MG63 (cell line): ENCODE measurements around the gene CNKSR1. TPM values are rescaled to one million over a fixed set of nuclear protein-coding genes. Genes with fewer than 3 reads are reported as not detected.

ENCODE experiments used
- DNase-seq: peaks from one replicate; pipeline ENCODE4 v3.0.0-alpha.2; 2020
- H3K27me3 ChIP-seq: fragments of 250-450 bp; sonication (Bioruptor Pico); 2 replicates; pipeline ENCODE4 v1.5.1; 2020; ENCODE audit warnings: mild to moderate bottlenecking, moderate library complexity
- H3K36me3 ChIP-seq: fragments of 250-450 bp; sonication (Bioruptor Pico); 2 replicates; pipeline ENCODE4 v1.5.1; 2020; ENCODE audit warnings: mild to moderate bottlenecking, moderate library complexity
- H3K4me3 ChIP-seq: fragments of 250-450 bp; sonication (Bioruptor Pico); 2 replicates; pipeline ENCODE4 v1.5.1; 2020; ENCODE audit warnings: mild to moderate bottlenecking, moderate library complexity
- H3K9me3 ChIP-seq: fragments of 250-450 bp; sonication (Bioruptor Pico); 2 replicates; pipeline ENCODE4 v1.5.1; 2020; ENCODE audit warnings: mild to moderate bottlenecking, moderate library complexity
- total RNA-seq: library from RNA; depleted of rRNA; stranded (reverse); fragments of >200 nt; shearing (Covaris generic); gene quantifications from 2 replicates; pipeline ENCODE4 v1.2.3, GENCODE V29; 2014; ENCODE audit warnings: low replicate concordance

CNKSR1 gene
- total RNA-seq, 1 experiment from 2014 or later: not detected

DNA sequence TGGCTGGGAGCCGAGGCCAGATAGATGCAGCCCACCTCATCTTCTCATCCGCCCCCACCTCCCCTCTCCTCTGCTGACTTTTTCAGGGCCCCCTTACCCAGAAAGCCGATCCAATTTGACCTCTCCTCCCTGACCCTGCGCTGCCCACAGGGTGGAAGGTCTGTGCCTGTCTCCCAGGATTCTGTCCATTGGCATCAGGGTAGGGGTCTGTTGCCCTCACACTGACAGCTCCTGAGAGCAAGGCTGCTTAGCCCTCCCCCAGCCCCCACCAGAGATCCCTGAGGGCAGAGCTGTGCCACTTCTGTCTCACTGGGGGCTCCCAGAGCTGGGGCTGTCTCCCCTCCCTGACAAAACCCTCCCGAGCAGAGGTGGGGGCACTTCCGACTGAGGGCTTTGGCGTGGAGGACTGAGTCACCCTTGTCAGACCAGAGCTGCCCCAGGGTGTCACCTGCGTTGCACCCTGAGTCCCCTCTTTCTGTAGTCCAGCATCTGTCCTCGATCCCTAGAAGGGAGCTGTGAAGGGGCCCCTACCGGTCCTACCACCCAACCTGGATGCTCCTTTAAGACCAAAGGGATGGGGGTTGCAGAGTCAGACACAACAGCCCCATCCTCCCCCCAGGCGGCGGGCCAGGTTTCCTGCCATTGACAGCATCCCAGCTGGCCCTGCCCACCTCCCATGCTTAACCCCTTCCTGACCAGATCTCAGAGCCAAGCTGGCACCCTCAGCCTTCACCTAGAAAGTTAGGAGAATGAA is 20.8 kb upstream of the CNKSR1 start:
- DNase-seq: no peak
- H3K4me3 ChIP-seq: no peak overlapping the region
- H3K27me3 ChIP-seq: no peaks in the 10 kb centered on the region; the same call in 1 of the 2 replicates
- H3K36me3 ChIP-seq: no peaks in the 10 kb centered on the region
- H3K9me3 ChIP-seq: no peaks in the 10 kb centered on the region

DNA sequence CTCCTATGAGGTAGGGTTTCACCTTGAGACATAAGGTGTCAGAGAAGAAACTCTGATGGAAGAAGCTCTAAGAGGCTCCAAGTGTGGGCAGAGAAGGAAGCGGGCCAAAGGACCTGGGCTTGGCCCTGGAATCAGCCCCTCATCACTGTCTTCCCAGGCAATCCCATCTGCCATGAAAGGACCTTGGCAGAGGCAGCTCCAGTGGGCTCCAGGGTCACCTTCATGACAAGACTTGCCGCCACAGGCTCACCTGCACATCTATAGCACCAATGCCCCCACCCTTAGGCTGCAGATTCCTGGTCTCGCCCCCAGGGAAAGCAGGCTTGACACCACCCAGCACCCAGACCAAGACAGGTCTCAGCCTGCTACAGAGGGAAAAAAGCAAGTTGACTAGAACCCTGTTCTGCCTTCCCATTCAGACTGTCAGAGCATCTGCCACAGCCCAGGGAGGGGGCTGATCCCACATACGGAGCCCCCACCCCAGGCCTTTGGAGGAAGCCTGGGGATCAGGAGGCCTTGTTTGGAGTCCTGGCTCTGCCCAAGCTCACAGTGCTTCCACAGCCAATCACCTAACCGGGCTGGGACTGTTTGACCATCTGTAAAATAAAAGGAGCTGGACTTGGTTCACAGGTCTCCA is 18.9 kb upstream of the CNKSR1 start:
- Histone ChIP-seq H3K36me3 (no peaks in the 10 kb centered on the region), H3K9me3 (no peaks in the 10 kb centered on the region), H3K4me3 (no peak overlapping the region), H3K27me3 (no peaks in the 10 kb centered on the region)
- DNase-seq: no peak

- Histone ChIP-seq H3K36me3 (no peaks in the 10 kb centered on the region), H3K4me3 (no peak within 1 kb of the TSS), H3K27me3 (no peaks in the 10 kb centered on the region), H3K9me3 (no peaks in the 10 kb centered on the region)
- DNase-seq: no peak
Observed at GRCh38 chr1:26158908-26159742, 18.2 kb upstream of the CNKSR1 start, which contains the start of gene FAM110D. Gene FAM110D (plus strand): TSS chr1:26159079. CDS start chr1:26161292, 2,213 bp downstream.

DNA sequence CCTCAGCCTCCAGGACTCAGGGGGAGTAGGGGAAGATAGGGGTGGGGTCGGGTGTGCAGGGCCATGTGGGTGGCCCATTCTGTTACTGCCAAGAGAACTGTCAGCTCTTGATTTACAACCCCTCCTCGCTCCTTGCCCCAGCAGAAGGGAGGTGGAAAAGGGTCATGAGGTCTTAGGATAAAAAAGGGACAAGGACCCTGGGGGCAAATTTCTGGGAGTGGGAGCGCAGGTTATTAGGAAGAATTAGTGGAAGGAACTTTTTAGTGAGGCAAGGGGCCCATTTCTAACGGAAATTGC is 17.6 kb upstream of the CNKSR1 start:
- H3K4me3 ChIP-seq: no peak overlapping the region
- H3K9me3 ChIP-seq: no peaks in the 10 kb centered on the region
- no peaks in the 10 kb centered on the region for H3K27me3 ChIP-seq
- H3K36me3 ChIP-seq: no peaks in the 10 kb centered on the region
- DNase-seq: no peak

DNA sequence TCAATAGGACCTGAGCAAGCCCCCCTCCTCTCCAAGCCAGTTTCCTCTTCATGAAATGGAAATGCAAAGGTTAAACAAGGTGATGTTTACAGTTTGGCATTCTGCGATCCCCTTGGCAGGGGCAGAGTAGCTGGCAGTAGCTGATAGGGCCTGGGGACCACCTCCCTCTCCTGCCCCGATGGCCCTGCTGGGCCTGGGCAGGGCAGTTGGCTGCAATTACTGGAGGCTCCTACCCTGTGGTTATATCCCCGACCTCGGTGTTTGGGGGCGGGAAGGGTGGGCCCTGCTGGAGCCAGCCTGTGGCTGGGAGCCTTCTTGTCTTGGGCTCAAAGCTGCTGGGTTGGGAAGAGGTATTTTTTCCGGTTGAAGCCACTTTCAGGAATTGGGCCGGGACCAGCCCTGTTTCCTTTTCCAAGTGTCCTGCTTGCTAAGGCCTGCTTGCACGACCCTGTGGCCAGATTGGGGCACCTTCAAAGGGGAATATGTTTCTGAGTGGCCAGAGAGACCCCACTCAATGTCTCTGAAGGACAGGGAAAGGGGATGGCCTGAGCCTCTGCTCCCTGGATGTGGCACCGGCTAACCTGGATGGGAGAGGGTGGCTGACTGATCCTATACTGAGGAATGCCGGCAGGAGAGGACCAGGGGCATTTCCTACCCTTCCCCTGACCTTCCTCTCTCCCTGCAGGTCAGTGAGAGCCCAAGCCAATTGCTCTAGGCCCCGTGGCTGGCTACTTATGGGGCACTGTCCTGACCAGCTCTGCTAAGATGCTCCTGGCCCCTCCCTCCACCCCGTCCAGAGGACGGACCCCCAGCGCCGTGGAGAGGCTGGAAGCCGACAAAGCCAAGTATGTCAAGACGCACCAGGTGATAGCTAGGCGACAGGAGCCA is 16.5 kb upstream of the CNKSR1 start:
- Histone ChIP-seq H3K27me3 (no peaks in the 10 kb centered on the region), H3K4me3 (no peak overlapping the region), H3K9me3 (no peaks in the 10 kb centered on the region), H3K36me3 (no peaks in the 10 kb centered on the region)
- DNase-seq: no peak

DNA sequence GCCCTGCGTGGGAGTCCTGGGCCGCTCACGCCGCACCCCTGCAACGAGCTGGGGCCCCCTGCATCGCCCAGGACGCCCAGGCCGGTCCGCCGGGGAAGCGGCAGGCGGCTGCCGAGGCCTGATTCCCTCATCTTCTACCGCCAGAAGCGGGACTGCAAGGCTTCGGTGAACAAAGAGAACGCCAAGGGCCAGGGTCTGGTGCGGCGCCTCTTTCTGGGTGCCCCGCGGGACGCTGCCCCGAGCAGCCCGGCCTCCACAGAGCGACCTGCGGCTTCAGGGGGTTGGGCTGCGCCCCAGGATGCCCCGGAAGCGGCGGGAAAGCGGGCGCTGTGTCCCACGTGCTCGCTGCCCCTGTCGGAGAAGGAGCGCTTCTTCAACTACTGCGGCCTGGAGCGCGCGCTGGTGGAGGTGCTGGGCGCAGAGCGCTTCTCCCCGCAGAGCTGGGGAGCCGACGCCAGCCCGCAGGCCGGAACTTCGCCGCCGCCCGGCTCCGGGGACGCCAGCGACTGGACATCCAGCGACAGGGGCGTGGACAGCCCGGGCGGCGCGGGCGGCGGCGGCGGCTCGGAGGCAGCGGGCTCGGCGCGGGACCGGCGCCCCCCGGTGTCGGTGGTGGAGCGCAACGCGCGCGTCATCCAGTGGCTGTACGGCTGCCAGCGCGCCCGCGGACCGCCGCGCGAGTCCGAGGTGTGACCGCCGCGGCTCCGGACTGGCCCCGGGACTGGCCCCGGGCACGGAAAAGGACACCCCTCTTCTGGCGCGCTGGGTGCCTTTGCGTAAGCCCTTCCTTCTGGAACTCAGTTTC is 15.7 kb upstream of the CNKSR1 start:
- H3K36me3 ChIP-seq: no peaks in the 10 kb centered on the region
- no peaks in the 10 kb centered on the region for H3K27me3 ChIP-seq
- H3K4me3 ChIP-seq: peak overlapping the region; percentile 37
- H3K9me3 ChIP-seq: no peaks in the 10 kb centered on the region
- peak; percentile 47 for DNase-seq

DNA sequence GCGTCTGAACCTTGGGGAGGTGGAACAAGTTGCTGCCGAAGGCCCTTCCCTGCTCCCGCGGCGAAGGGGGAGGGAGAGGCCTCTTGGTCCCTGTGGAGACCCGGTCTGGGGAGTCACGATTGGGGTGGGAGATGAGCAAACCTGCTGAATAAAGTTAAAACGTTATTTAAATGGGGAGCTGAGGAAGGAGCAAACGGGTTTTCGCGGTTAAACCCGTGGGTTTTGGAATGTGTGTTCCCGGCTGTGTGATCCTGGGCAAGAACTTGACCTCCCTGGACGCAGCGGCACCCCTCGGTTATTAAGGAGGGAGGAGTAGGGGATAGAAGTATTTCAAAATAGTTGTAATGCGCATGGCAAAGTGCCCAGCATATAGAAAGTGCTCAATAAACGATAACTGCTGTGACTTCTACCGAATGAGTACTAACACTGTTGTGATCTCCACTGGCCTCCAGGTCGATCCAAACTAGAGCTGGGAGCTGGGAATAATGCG is 15.0 kb upstream of the CNKSR1 start:
- no peak for DNase-seq
- Histone ChIP-seq H3K9me3 (no peaks in the 10 kb centered on the region), H3K27me3 (no peaks in the 10 kb centered on the region), H3K36me3 (no peaks in the 10 kb centered on the region), H3K4me3 (peak overlapping the region; percentile 37)

DNA sequence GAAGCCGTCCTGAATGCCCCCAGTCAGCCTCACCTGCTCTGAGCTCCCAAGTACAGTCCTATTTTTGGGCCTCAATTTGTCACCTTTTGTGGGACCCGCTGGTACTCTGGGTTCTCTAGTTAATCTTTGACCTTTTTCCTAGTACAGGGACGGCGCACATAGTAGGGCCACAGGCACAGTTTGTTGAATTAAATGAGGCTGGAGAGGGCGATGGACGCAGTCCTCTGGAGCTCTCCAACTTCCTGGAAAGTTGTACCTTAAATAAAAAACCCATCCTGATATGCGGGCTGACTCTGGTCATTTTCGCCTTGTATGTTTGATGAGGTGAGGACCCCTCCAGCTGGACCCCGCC is 13.6 kb upstream of the CNKSR1 start:
- Histone ChIP-seq H3K9me3 (no peaks in the 10 kb centered on the region), H3K27me3 (no peaks in the 10 kb centered on the region), H3K4me3 (no peak overlapping the region), H3K36me3 (no peaks in the 10 kb centered on the region)
- DNase-seq: no peak

DNA sequence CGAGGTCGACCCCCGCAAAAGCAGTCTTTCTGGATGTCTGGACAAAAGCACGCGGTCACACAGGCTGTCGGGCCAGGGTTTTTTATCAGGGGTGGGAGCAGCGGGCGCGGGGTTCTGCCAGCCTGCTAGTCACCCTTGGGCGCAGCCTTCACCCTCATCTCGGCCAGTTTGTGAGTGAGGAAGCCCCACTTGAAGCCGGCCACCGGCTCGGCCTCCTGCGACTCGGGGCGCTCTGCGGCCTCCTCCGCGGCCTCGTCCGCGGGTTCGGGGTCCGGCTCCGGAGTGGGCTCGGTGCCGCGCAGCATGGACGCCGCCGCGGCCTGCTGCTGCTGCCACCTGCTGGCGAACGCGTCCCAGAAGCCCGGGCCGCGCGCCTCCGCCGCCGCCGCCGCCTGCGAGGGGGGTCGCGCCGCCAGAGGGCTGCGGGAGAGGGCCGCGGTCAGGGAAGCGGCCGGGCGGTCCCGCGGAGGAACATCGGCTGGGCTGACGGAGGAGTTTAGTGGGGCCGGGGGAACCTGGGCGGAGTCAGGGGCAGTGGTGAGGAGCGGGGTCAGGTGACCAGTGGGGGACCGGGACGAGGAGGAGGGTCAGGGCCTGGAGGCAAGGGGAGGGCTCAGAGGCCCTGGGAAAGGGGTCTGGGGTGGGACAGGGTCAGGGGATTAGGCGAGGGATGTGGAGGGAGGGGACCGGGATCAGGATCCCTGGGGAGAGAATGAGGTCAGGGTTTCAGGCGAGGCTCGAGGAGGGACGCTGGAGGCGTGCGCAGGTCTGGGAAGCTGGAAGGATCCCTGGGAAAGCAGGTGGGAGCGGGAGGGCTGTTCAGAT is 13.0 kb upstream of the CNKSR1 start:
- DNase-seq: peak; percentile 34
- Histone ChIP-seq H3K4me3 (no peak overlapping the region), H3K9me3 (no peaks in the 10 kb centered on the region), H3K36me3 (no peaks in the 10 kb centered on the region), H3K27me3 (no peaks in the 10 kb centered on the region)

GRCh38 chr1:26164861-26165842 is 12.1 kb upstream of the CNKSR1 start:
- DNase-seq: no peak
- Histone ChIP-seq H3K4me3 (no peak overlapping the region), H3K9me3 (no peaks in the 10 kb centered on the region), H3K36me3 (no peaks in the 10 kb centered on the region), H3K27me3 (no peaks in the 10 kb centered on the region)

DNA sequence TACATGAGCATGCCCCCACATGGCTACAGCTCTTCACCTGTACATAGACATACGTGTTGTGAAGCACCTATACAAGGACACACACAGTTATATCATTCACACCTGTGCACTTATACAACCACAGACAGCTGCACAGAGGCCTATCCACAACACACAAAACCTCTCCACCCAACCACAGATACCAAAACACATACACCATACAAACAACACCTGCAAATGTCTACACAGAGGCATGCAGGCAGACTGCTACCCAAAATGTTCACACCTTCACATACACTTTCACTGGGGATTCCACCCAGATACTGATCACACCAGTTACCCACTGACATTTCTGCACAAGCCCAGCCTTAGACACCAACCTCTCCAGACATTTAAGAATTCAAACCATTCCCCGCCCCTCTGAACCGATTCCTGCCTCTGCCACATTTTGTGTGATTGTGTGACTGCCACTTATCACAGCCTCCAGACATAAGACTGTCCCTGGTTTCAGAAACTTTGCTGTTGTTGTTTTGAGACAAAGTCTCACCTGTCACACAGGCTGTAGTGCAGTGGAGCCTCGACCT is 10.5 kb upstream of the CNKSR1 start:
- DNase-seq: no peak
- Histone ChIP-seq H3K9me3 (no peaks in the 10 kb centered on the region), H3K27me3 (no peaks in the 10 kb centered on the region), H3K4me3 (no peak overlapping the region), H3K36me3 (peaks cover 8% of the 10 kb centered on the region)

- no peaks in the 10 kb centered on the region for H3K9me3 ChIP-seq
- peaks cover 8% of the 10 kb centered on the region for H3K36me3 ChIP-seq
- no peak for DNase-seq
- H3K4me3 ChIP-seq: peak within 1 kb of the TSS; percentile 95
- H3K27me3 ChIP-seq: no peaks in the 10 kb centered on the region
Observed at GRCh38 chr1:26168410-26169197, 8.7 kb upstream of the CNKSR1 start, which contains the start of gene C1orf232. Gene C1orf232 (minus strand): TSS chr1:26168963. CDS start chr1:26168499, 464 bp downstream.

GRCh38 chr1:26169198-26169554 is 8.1 kb upstream of the CNKSR1 start:
- Histone ChIP-seq H3K4me3 (peak overlapping the region; percentile 95), H3K9me3 (no peaks in the 10 kb centered on the region)
- DNase-seq: no peak

More at GRCh38 chr1:26169198-26169554, 8.1 kb upstream of the CNKSR1 start:
- Histone ChIP-seq H3K27me3 (no peaks in the 10 kb centered on the region), H3K36me3 (peaks cover 8% of the 10 kb centered on the region)
